Stimulated activated memory B cell treated with anti-CD40 and anti-IgM and Interleukin-4, amounts not matched to agents 10 μg/mL and 1 μg/mL and 100 μg/mL, for 72 hours (primary cell): Measurements from ENCODE around the gene G6PC1.
"Not testable (repeated sequence)": the region's sequence is repeated elsewhere in the genome, so short reads cannot be mapped to it uniquely, and the experiment has no call there.

Source experiments
- ATAC-seq: fragments of 150-1000 bp; cut with Tn5 transposase; 2 replicates; pipeline ENCODE4 v1.10.0; 2021
- H3K27ac Mint-ChIP-seq: one replicate; pipeline ENCODE4 v1.8.0; 2022; ENCODE audit warnings: mild to moderate bottlenecking, mixed read lengths
- H3K27me3 Mint-ChIP-seq: one replicate; pipeline ENCODE4 v1.8.0; 2022; ENCODE audit warnings: mixed read lengths
- H3K36me3 Mint-ChIP-seq: one replicate; pipeline ENCODE4 v1.8.0; 2022; ENCODE audit warnings: mixed read lengths
- H3K4me1 Mint-ChIP-seq: one replicate; pipeline ENCODE4 v1.8.0; 2022; ENCODE audit warnings: mixed read lengths
- H3K4me3 Mint-ChIP-seq: one replicate; pipeline ENCODE4 v1.8.0; 2022; ENCODE audit warnings: mild to moderate bottlenecking, moderate library complexity, mixed read lengths
- H3K9me3 Mint-ChIP-seq: one replicate; pipeline ENCODE4 v1.8.0; 2022; ENCODE audit warnings: mixed read lengths

The G6PC1 gene

GRCh38 chr17:42900460-42901331 lies at the start of gene G6PC1:
Gene G6PC1, plus strand, starts transcription at chr17:42900799. Its CDS starts 78 bp downstream, at chr17:42900877.
- ATAC-seq, result no peak
- Mint-ChIP-seq H3K27me3 (peaks cover 27% of the 10 kb centered on the region), H3K27ac (no peak within 1 kb of the TSS), H3K36me3 (no peaks in the 10 kb centered on the region), H3K4me3 (no peak within 1 kb of the TSS), H3K4me1 (no peaks in the 10 kb centered on the region), H3K9me3 (no peaks in the 10 kb centered on the region)

- H3K27ac Mint-ChIP-seq, result no peak within 1 kb of the TSS
- H3K4me3 Mint-ChIP-seq, result no peak within 1 kb of the TSS
- ATAC-seq, result no peak
- H3K27me3 Mint-ChIP-seq, result no peaks in the 10 kb centered on the region
- peaks cover 8% of the 10 kb centered on the region for H3K36me3 Mint-ChIP-seq
- no peaks in the 10 kb centered on the region for H3K9me3 Mint-ChIP-seq
- peaks cover 3% of the 10 kb centered on the region for H3K4me1 Mint-ChIP-seq
Measured at GRCh38 chr17:42850954-42851353, 49.6 kb upstream of the G6PC1 start, which contains the start of gene AOC3. Gene AOC3, plus strand, starts transcription at chr17:42851199. Its CDS starts 145 bp downstream, at chr17:42851344.

- not testable (repeated sequence) for H3K36me3 Mint-ChIP-seq, ATAC-seq, H3K27ac Mint-ChIP-seq, H3K27me3 Mint-ChIP-seq, H3K4me3 Mint-ChIP-seq, H3K4me1 Mint-ChIP-seq, H3K9me3 Mint-ChIP-seq
Measured at GRCh38 chr17:42851371-42852240, 49.0 kb upstream of the G6PC1 start.

GRCh38 chr17:42852351-42852750 lies 48.2 kb upstream of the G6PC1 start:
- no peaks in the 10 kb centered on the region for H3K4me1 Mint-ChIP-seq
- ATAC-seq, result no peak
- no peak overlapping the region for H3K4me3 Mint-ChIP-seq
- peaks cover 10% of the 10 kb centered on the region for H3K27me3 Mint-ChIP-seq
- no peaks in the 10 kb centered on the region for H3K9me3 Mint-ChIP-seq
- H3K27ac Mint-ChIP-seq, result no peak overlapping the region
- peaks cover 11% of the 10 kb centered on the region for H3K36me3 Mint-ChIP-seq

- peaks cover 11% of the 10 kb centered on the region for H3K36me3 Mint-ChIP-seq
- H3K27me3 Mint-ChIP-seq, result peaks cover 11% of the 10 kb centered on the region
- no peaks in the 10 kb centered on the region for H3K9me3 Mint-ChIP-seq
- no peaks in the 10 kb centered on the region for H3K4me1 Mint-ChIP-seq
- H3K4me3 Mint-ChIP-seq, result no peak overlapping the region
- H3K27ac Mint-ChIP-seq, result no peak overlapping the region
- ATAC-seq, result no peak
Measured at GRCh38 chr17:42853004-42853403, 47.6 kb upstream of the G6PC1 start.

- Mint-ChIP-seq H3K27ac (no peak overlapping the region), H3K27me3 (peaks cover 11% of the 10 kb centered on the region), H3K36me3 (peaks cover 11% of the 10 kb centered on the region), H3K4me3 (no peak overlapping the region), H3K4me1 (no peaks in the 10 kb centered on the region), H3K9me3 (no peaks in the 10 kb centered on the region)
- no peak for ATAC-seq
Measured at GRCh38 chr17:42853597-42853967, 47.0 kb upstream of the G6PC1 start.

- no peak overlapping the region for H3K27ac Mint-ChIP-seq
- peaks cover 11% of the 10 kb centered on the region for H3K36me3 Mint-ChIP-seq
Measured at GRCh38 chr17:42853968-42854790, 46.4 kb upstream of the G6PC1 start.

GRCh38 chr17:42855048-42855596 lies 45.5 kb upstream of the G6PC1 start:
- no peaks in the 10 kb centered on the region for H3K9me3 Mint-ChIP-seq
- H3K4me3 Mint-ChIP-seq, result no peak overlapping the region
- peaks cover 11% of the 10 kb centered on the region for H3K36me3 Mint-ChIP-seq
- H3K27ac Mint-ChIP-seq, result no peak overlapping the region
- no peak for ATAC-seq
- peaks cover 11% of the 10 kb centered on the region for H3K27me3 Mint-ChIP-seq
- no peaks in the 10 kb centered on the region for H3K4me1 Mint-ChIP-seq

More at GRCh38 chr17:42853968-42854790, 46.4 kb upstream of the G6PC1 start:
- peaks cover 11% of the 10 kb centered on the region for H3K27me3 Mint-ChIP-seq
- no peak overlapping the region for H3K4me3 Mint-ChIP-seq
- H3K4me1 Mint-ChIP-seq, result no peaks in the 10 kb centered on the region
- no peak for ATAC-seq
- H3K9me3 Mint-ChIP-seq, result no peaks in the 10 kb centered on the region

- Mint-ChIP-seq H3K27me3 (peaks cover 11% of the 10 kb centered on the region), H3K36me3 (peaks cover 11% of the 10 kb centered on the region)
- H3K9me3 Mint-ChIP-seq, H3K4me1 Mint-ChIP-seq, H3K27ac Mint-ChIP-seq, H3K4me3 Mint-ChIP-seq, ATAC-seq: not testable (repeated sequence)
Measured at GRCh38 chr17:42856093-42856492, 44.5 kb upstream of the G6PC1 start.

- H3K9me3 Mint-ChIP-seq, ATAC-seq, H3K4me1 Mint-ChIP-seq, H3K27ac Mint-ChIP-seq, H3K4me3 Mint-ChIP-seq: not testable (repeated sequence)
- H3K36me3 Mint-ChIP-seq, result peaks cover 11% of the 10 kb centered on the region
- peaks cover 11% of the 10 kb centered on the region for H3K27me3 Mint-ChIP-seq
Measured at GRCh38 chr17:42856516-42856915, 44.1 kb upstream of the G6PC1 start.

GRCh38 chr17:42857389-42857788 lies 43.2 kb upstream of the G6PC1 start:
- H3K36me3 Mint-ChIP-seq, result peaks cover 11% of the 10 kb centered on the region
- no peak for ATAC-seq
- H3K27ac Mint-ChIP-seq, result no peak overlapping the region
- H3K4me3 Mint-ChIP-seq, result no peak overlapping the region
- H3K4me1 Mint-ChIP-seq, result no peaks in the 10 kb centered on the region
- no peaks in the 10 kb centered on the region for H3K9me3 Mint-ChIP-seq
- peaks cover 11% of the 10 kb centered on the region for H3K27me3 Mint-ChIP-seq

- Mint-ChIP-seq H3K27me3 (peaks cover 39% of the 10 kb centered on the region), H3K36me3 (no peaks in the 10 kb centered on the region), H3K4me3 (no peak overlapping the region), H3K4me1 (no peaks in the 10 kb centered on the region), H3K27ac (no peak overlapping the region), H3K9me3 (peaks cover 3% of the 10 kb centered on the region)
- ATAC-seq, result no peak
Measured at GRCh38 chr17:42865638-42866094, 34.9 kb upstream of the G6PC1 start.

GRCh38 chr17:42866216-42866615 lies 34.4 kb upstream of the G6PC1 start:
- Mint-ChIP-seq H3K9me3 (peaks cover 3% of the 10 kb centered on the region), H3K4me1 (no peaks in the 10 kb centered on the region), H3K36me3 (no peaks in the 10 kb centered on the region), H3K27me3 (peaks cover 41% of the 10 kb centered on the region), H3K27ac (no peak overlapping the region), H3K4me3 (no peak overlapping the region)
- ATAC-seq, result no peak

GRCh38 chr17:42866631-42867575 lies 33.7 kb upstream of the G6PC1 start:
- Mint-ChIP-seq H3K4me1 (no peaks in the 10 kb centered on the region), H3K27me3 (peaks cover 48% of the 10 kb centered on the region), H3K4me3 (no peak overlapping the region), H3K36me3 (no peaks in the 10 kb centered on the region), H3K9me3 (peaks cover 3% of the 10 kb centered on the region), H3K27ac (no peak overlapping the region)
- no peak for ATAC-seq
